Spinal cord (tissue), 10 donors: ENCODE data around the gene STXBP5L. TPM values are rescaled to one million over a fixed set of nuclear protein-coding genes. Genes with fewer than 3 reads are reported as not detected.
"Not testable (repeated sequence)": the region's sequence is repeated elsewhere in the genome, so short reads cannot be mapped to it uniquely, and the experiment has no call there.

ENCODE experiments used
- DNase-seq, 6 donors: peaks; one replicate each; pipeline versions ENCODE4 v3.0.0 to v3.0.0-alpha.2; 2013 to 2015; ENCODE audit warnings: low spot score in 6 of 6, low read depth in 4 of 6
- H3K27ac ChIP-seq: one replicate; pipeline ENCODE4 v1.5.1; 2013; ENCODE audit warnings: low read depth, low read length, control low read depth
- H3K27me3 ChIP-seq: one replicate; pipeline ENCODE4 v1.6.1; 2013; ENCODE audit warnings: low read length; ENCODE audit not compliant: control insufficient read depth, insufficient read depth
- H3K36me3 ChIP-seq: one replicate; pipeline ENCODE4 v1.6.1; 2013; ENCODE audit warnings: low read length; ENCODE audit not compliant: control insufficient read depth, insufficient read depth
- H3K4me1 ChIP-seq: one replicate; pipeline ENCODE4 v1.6.1; 2013; ENCODE audit warnings: low read length; ENCODE audit not compliant: control insufficient read depth, insufficient read depth
- H3K4me3 ChIP-seq: one replicate; pipeline ENCODE4 v1.5.1; 2013; ENCODE audit warnings: low read depth, low read length, control low read depth
- H3K9me3 ChIP-seq: one replicate; pipeline ENCODE4 v1.6.1; 2013; ENCODE audit warnings: low read length; ENCODE audit not compliant: control insufficient read depth, insufficient read depth
- WGBS: methylation state at CpG from one replicate; pipeline ENCODE4 v1.1.5; 2013; ENCODE audit warnings: missing lambda C conversion rate; ENCODE audit not compliant: insufficient coverage; 5-methylcytosine and 5-hydroxymethylcytosine counted together
- polyA plus RNA-seq, 2 donors: library from polyadenylated mRNA; unstranded; fragments of 120-200 nt; gene quantifications; one replicate each; pipeline ENCODE4 v1.2.1, GENCODE V29; 2013; ENCODE audit not compliant: insufficient read length in 2 of 2
- total RNA-seq, 2 donors: library from RNA; depleted of rRNA in 1 of 2; stranded (reverse); fragments of 120-200 nt in 1 of 2; fragments of >200 nt in 1 of 2; gene quantifications; one replicate each; pipeline versions ENCODE4 v1.2.3 to v1.2.4, GENCODE V29; 2013 to 2014
- donor health status: healthy.

Gene STXBP5L
- total and polyA plus RNA-seq, 4 donors = 4.1 to 19.1 (median 6.4) TPM

GRCh38 chr3:121388308-121388707, 480.3 kb downstream of the STXBP5L start:
- H3K9me3 ChIP-seq, H3K4me1 ChIP-seq, H3K36me3 ChIP-seq, H3K27ac ChIP-seq, H3K4me3 ChIP-seq, DNase-seq, H3K27me3 ChIP-seq: not testable (repeated sequence)
- WGBS = 89% methylated on average over 1 of the region's 3 CpGs

DNA sequence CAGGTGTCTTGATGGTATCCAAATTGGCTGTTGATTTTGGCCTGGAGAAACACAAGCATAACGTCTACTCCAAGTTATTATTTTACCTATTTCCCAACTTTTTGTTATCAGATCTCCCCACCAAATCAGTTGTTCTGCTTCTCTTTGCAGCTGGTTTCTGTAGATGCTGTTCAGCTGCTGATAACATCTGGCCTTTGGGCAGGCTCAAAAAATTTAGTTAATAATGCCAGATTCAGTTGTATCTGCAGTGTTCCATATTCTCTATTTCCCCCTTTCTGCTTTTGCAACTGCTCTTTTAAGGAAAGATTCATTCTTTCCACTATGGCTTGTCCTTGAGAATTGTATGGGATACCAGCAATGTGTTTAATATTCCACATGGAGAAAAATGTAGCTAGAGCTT, 488.0 kb downstream of the STXBP5L start:
- H3K27me3 ChIP-seq, H3K9me3 ChIP-seq, H3K4me1 ChIP-seq, H3K27ac ChIP-seq, DNase-seq, H3K4me3 ChIP-seq, H3K36me3 ChIP-seq: not testable (repeated sequence)
- no CpG with 5 or more reads among the region's 1 CpG for WGBS

DNA sequence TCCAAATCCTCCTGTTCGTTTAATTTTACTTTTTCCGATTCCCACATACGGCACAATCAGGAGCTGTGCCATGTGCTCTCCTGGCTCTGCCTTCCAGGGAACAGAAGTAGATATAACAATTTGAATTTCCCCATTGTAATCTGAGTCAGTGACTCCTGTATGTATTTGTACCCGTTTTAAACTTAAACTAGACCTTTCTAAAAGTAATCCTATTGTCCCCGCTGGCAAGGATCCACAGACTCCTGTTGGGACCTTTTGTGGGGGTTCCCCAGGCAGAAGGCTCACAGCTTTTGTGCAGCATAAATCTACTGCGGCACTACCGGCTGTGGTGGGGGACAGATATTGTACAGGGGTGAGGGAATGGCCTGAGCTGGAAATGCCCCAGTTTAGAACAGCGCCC, 490.0 kb downstream of the STXBP5L start:
- WGBS = 78% methylated on average over 1 of the region's 8 CpGs
- H3K9me3 ChIP-seq, H3K4me3 ChIP-seq, H3K36me3 ChIP-seq, H3K27ac ChIP-seq, H3K27me3 ChIP-seq, H3K4me1 ChIP-seq: not testable (repeated sequence)
- DNase-seq = peak in 3 of 6 donors; percentile 0 to 21 (median 4)

- Histone ChIP-seq H3K27me3 (no peaks in the 10 kb centered on the region), H3K27ac (no peak overlapping the region), H3K4me1 (no peaks in the 10 kb centered on the region), H3K9me3 (no peaks in the 10 kb centered on the region), H3K36me3 (no peaks in the 10 kb centered on the region), H3K4me3 (no peak overlapping the region)
- no peak for DNase-seq
Observed at GRCh38 chr3:121399820-121400219, 491.8 kb downstream of the STXBP5L start.

GRCh38 chr3:121405631-121406030, 497.6 kb downstream of the STXBP5L start:
- H3K27ac ChIP-seq = no peak overlapping the region
- WGBS = no CpG with 5 or more reads among the region's 1 CpG

GRCh38 chr3:121411523-121411922, 503.5 kb downstream of the STXBP5L start:
- H3K9me3 ChIP-seq = no peaks in the 10 kb centered on the region
- no peak overlapping the region for H3K4me3 ChIP-seq
- H3K27ac ChIP-seq = no peak overlapping the region
- H3K4me1 ChIP-seq = no peaks in the 10 kb centered on the region
- WGBS = no CpG with 5 or more reads among the region's 1 CpG
- no peaks in the 10 kb centered on the region for H3K27me3 ChIP-seq
- peak in 1 of 6 donors; percentile 6 for DNase-seq
- H3K36me3 ChIP-seq = no peaks in the 10 kb centered on the region

More at GRCh38 chr3:121405631-121406030, 497.6 kb downstream of the STXBP5L start:
- no peak for DNase-seq
- Histone ChIP-seq H3K9me3 (no peaks in the 10 kb centered on the region), H3K36me3 (no peaks in the 10 kb centered on the region), H3K4me1 (no peaks in the 10 kb centered on the region), H3K27me3 (no peaks in the 10 kb centered on the region), H3K4me3 (no peak overlapping the region)

- Histone ChIP-seq H3K4me1 (no peaks in the 10 kb centered on the region), H3K27ac (no peak overlapping the region), H3K36me3 (no peaks in the 10 kb centered on the region), H3K4me3 (no peak overlapping the region), H3K9me3 (no peaks in the 10 kb centered on the region), H3K27me3 (no peaks in the 10 kb centered on the region)
- no peak for DNase-seq
- WGBS = 83% methylated on average over 1 of the region's 2 CpGs
Observed at GRCh38 chr3:121414924-121415323, 506.9 kb downstream of the STXBP5L start.

- no peak overlapping the region for H3K4me3 ChIP-seq
- no peaks in the 10 kb centered on the region for H3K36me3 ChIP-seq
- DNase-seq = no peak
- no peaks in the 10 kb centered on the region for H3K9me3 ChIP-seq
- H3K4me1 ChIP-seq = no peaks in the 10 kb centered on the region
- H3K27ac ChIP-seq = no peak overlapping the region
- H3K27me3 ChIP-seq = no peaks in the 10 kb centered on the region
- 98% methylated on average over 4 of the region's 6 CpGs for WGBS
Observed at GRCh38 chr3:121418182-121418581, 510.2 kb downstream of the STXBP5L start.

GRCh38 chr3:121424549-121424948, 516.5 kb downstream of the STXBP5L start:
- Histone ChIP-seq H3K4me3 (no peak overlapping the region), H3K27me3 (no peaks in the 10 kb centered on the region), H3K27ac (no peak overlapping the region), H3K4me1 (no peaks in the 10 kb centered on the region), H3K9me3 (no peaks in the 10 kb centered on the region), H3K36me3 (no peaks in the 10 kb centered on the region)
- no peak for DNase-seq

DNA sequence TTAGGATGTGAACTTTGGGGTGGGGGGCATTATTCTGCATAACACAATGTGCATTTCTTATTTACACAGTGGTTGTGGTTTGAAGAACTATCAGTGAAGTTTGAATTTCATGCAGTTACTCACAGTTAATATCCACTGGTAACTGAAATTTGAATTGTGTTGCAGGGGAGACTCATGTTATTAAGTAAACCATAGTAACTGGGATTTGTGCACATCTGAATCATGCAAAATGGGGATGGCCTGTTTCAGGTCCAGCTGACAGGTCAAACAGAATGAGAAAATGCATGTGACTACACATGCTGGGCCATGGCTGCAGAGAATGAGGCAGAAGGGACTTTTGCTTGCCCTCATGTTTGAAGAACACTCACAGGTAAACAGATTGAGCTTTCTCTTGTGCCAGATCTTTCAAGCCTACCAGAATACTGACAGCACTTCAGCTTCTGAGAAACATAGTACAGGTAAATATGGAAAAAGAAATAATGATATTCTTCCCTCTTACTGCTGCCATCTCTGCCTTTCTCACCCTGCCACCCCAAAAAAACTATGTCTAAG, 522.7 kb downstream of the STXBP5L start:
- DNase-seq = no peak
- Histone ChIP-seq H3K4me1 (no peaks in the 10 kb centered on the region), H3K9me3 (no peaks in the 10 kb centered on the region), H3K27ac (no peak overlapping the region), H3K27me3 (no peaks in the 10 kb centered on the region), H3K36me3 (no peaks in the 10 kb centered on the region), H3K4me3 (no peak overlapping the region)
